Erythroblast (primary cell): ENCODE data around the gene SPRN.
"Not testable (repeated sequence)": the region's sequence is repeated elsewhere in the genome, so short reads cannot be mapped to it uniquely, and the experiment has no call there.

Source experiments
- DNase-seq, 2 experiments: peaks; one replicate each; lab custom pipeline; 2025; lab: John Stamatoyannopoulos, UW
- GATA1 ChIP-seq: IDR thresholded peaks from 2 replicates; pipeline ENCODE4 v1.6.1; 2011; ENCODE audit warnings: low read depth, mild to moderate bottlenecking, control low read depth, low read length, moderate library complexity
- POLR2A ChIP-seq: IDR thresholded peaks from 2 replicates; pipeline ENCODE4 v1.6.1; 2011; ENCODE audit warnings: mild to moderate bottlenecking, low read length

The SPRN gene

DNA sequence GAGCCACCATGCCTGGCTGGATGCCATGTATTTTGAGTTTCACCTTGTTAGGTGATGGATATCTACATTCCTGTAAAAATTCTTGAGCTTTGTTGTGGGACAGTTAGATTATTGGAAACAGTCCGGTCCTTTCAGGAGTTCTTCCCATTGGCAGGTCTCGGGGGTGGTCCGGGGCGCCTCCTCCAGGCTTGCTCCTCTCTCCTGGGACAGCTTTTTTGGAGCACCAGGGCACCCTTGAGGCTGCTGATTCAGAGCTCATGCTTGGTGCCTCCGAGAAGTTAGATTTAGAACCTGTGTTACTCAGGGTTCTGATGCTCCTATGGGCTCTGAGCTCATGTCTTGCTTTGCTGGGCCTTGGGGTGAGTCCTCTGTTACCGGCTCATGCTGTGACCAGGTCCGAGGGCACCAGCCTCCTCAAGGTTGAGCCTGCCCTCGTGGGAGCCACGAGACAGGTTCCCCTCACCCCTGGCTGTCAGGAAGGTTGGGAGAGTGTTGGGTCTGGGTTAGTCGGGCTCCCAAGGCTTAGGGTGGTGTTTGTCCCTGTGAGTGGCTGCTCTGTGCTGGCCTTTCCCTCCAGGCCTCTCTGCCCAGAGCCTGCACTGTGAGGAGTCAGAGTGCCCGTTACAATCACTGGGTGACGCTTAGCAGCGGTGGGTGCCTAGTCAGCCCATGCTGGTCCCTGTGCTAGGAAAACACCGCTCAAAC is 6.0 kb downstream of the SPRN start:
- no peak for DNase-seq
- TF ChIP-seq GATA1 (no peak), POLR2A (no peak)

DNA sequence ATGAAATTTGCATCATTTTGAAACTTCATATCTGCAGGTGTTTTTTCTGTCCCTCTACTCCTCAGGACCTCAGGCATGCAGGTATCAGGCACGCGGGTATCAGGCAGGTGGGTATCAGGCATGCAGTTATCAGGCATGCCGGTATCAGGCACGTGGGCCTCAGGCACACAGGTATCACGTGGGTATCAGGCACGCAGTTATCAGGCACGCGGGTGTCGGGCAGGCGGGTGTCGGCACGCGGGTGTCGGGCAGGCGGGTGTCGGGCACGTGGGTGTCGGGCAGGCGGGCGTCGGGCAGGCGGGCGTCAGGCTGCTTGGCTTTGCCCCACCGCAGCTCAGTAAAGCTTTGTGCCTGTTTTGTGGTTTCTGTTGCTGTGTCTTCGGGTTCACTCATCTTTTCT is 8.7 kb downstream of the SPRN start:
- DNase-seq = no peak
- TF ChIP-seq POLR2A (no peak), GATA1 (no peak)

DNA sequence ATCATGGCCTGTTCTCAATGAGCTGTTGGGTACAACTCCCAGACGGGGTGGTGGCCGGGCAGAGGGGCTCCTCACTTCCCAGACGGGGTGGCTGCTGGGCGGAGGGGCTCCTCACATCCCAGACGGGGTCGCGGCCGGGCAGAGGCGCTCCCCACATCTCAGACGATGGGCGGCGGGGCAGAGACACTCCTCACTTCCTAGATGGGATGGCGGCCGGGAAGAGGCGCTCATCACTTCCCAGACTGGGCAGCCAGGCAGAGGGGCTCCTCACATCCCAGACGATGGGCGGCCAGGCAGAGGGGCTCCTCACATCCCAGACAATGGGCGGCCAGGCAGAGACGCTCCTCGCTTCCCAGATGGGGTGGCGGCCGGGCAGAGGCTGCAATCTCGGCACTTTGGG is 10.0 kb downstream of the SPRN start:
- not testable (repeated sequence) for DNase-seq

DNA sequence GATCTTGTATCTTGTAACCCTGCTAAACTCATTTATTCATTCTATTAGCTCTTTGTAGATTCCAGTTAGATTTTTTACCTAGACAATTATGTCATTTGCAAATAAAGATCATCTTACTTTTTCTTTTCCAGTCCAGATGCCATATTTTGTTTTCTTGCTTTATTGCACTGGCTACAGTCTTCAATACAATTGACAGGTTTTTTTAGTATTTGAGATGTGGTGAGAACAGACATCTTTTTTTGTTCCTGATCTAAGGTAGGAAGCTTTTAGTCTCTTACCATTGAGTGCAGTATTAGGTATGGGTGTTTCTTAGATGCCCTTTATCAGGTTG is 12.1 kb downstream of the SPRN start:
- TF ChIP-seq POLR2A = no peak
- TF ChIP-seq GATA1 = no peak
- no peak for DNase-seq

DNA sequence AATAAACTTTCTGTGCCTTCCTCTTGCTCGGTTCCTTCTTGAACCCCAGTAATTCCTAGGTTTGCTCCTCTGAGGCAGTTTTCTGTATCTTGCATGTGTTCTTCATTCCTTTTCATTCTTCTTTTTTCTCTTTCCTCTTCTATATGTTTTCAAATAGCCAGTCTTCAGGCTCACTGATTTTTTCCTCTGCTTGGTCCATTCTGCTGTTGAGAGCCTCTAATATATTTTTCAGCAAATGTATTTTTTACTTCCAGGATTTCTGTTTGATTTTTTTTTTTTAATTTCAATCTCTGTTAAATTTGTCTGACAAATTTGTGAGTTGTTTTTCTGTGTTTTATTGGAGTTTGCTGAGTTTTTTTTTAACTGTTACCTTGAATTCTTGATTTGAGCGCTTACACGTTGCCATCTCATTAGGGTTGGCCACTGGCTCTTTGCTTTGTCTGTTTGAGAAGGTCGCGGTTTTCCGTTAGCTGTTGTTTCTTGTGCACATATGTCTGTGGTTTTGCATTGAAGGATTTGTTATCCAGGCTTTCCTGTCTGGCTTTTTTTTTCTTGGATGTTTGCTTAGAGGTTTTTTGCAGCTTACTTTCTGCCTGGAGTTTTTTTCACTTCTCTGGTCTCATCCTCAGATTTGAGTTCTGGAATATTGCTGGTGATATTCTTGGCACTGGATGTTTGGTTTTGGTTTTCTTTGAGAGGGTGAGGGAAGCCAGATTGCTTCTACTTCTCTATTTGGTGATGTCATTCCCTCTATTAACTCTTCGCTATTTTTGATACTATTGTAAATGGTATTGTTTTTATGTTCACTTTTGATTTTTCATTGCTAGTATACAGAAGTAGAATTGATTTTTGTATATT is 12.7 kb downstream of the SPRN start:
- no peak for DNase-seq
- TF ChIP-seq POLR2A (no peak), GATA1 (no peak)

DNA sequence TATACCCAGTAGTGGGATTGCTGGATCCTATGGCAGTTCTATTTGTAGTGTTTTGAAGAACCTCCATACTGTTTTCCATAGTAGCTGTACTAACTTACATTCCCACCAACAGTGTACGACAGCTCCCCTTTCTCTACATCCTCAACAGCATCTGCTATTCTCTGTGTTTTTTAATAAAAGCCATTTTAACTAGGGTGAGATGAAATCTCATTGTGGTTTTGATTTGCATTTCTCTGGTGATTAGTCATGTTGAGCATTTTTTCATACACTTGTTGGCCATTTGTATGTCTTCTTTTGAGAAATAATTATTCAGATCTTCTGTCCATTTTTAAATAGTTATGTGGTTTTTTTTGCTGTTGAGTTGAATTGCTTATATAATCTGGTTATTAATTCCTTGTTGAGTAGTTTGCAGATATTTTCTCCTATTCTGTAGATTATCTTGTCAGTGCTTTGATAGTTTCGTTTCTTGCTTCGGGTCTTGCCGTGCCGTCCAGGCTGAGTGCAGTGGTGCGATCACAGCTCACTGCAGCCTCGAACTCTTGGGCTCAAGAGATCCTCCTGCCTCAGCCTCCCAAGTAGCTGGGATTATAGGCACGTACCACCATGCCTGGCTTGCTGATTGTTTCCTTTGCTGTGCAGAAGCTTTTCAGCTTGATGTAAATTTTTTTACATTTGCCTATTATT is 18.4 kb downstream of the SPRN start:
- TF ChIP-seq GATA1 (no peak), POLR2A (no peak)
- DNase-seq = no peak

DNA sequence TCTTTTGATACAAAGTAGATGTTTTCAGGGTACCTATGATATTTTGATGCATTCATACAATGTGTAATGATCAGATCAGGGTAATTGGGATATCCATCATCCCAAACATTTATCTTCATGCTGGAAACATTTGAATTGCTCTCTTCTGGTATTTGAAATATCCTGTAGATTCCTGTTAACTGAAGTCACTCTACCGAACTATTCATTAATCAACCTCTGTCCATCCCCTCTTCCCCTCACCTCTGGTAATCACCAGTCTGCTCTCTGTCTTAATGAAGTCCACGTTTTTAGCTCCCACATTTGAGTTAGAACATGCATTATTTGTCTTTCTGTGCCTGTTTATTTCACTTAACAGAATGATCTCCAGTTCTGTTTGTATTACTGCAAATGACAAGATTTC is 19.2 kb downstream of the SPRN start:
- no peak for DNase-seq
- no peak for TF ChIP-seq GATA1

DNA sequence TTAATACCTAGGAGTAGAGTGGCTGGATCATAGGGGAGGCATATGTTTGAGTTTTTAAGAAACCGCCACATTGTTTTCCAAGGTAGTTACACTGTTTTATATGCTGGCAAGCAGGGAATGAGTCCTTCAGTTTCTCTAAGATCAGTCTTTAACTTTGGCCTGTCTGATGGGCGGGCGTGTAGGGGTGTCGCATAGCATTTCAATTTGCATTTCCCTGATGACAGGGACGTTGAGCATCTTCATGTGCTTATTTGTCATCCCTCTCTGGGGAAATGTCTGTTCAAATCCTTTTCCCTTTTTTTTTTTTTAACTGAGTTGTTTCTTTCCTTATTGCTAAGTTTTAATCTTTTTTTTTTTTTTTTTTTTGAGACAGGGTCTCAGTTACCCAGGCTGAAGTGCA is 20.6 kb downstream of the SPRN start:
- no peak for DNase-seq
- no peak for TF ChIP-seq POLR2A

DNA sequence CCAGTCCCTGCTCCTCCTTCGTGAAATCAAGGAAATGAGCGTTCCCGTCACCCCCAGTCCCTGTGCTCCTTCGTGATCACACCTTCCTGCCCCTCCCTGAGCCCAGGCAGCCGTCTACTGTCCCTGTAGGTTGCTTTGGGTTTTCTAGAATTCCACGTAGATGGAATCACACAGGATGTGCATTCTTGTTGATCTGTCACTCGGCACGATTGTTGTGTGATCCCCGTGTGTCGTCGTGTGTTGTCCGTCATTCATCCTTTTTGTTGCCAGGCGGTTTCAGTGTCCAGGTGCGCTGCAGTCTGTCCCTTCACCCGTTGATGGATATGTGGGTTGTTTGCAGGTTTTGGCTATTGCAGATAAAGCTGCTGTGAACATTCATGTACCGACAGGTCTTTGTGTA is 21.1 kb downstream of the SPRN start:
- DNase-seq = no peak
- TF ChIP-seq GATA1 (no peak), POLR2A (no peak)

DNA sequence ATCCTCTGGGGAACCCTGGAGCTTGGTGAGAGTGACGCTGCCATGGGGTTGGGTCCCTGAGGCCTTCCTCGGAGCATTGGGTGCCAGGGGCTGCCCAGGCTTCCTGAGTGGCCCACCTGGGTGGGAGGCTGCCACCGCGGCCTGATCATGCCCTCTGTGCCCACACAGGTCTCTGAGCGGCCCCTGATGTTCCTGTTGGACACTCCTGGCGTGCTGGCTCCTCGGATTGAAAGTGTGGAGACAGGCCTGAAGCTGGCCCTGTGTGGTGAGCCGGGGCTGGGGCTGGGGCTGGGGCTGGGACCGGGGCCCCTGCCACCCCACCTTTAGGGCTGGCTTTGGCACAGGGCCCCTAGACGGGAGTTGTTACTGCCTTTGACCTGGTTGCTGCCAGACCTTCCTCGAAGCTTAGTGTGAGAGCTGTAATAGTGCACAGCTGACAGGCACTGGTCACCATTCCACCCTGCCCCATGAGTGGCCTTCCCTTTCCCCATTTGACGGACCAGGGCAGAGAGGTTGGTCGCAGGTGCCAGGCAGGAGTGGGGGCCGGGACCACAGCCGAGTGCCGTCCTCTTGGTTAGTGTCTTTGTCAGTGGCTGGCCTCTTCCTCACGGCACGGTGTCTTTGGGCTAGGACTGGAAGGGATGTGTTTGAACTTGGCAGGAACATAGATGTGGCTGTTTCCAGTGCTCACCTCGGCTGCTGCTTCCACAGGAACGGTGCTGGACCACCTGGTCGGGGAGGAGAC is 22.3 kb downstream of the SPRN start:
- no peak for DNase-seq

DNA sequence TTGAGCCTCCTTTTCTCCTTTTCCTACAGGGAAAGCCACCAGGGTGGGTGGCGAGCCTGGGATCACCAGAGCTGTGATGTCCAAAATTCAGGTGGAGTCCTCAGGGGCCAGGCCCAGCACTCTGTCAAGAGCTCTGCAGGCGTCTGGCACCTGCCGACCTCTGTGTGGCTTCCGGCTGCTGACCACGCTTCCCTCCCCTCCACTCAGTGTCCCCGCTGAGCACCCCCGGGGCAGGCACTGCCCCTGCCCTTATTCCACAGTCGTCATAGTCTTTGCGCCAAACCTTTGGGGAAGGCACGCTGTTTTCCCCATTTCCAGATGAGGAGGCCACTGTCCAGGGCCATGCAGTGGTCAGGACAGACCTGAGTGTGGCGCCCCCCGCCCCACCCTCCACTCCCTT is 22.9 kb downstream of the SPRN start:
- TF ChIP-seq POLR2A = no peak
- no peak for TF ChIP-seq GATA1
- DNase-seq = no peak

More for the DNA sequence above, 22.3 kb downstream of the SPRN start:
- TF ChIP-seq GATA1 = no peak
- TF ChIP-seq POLR2A = no peak

DNA sequence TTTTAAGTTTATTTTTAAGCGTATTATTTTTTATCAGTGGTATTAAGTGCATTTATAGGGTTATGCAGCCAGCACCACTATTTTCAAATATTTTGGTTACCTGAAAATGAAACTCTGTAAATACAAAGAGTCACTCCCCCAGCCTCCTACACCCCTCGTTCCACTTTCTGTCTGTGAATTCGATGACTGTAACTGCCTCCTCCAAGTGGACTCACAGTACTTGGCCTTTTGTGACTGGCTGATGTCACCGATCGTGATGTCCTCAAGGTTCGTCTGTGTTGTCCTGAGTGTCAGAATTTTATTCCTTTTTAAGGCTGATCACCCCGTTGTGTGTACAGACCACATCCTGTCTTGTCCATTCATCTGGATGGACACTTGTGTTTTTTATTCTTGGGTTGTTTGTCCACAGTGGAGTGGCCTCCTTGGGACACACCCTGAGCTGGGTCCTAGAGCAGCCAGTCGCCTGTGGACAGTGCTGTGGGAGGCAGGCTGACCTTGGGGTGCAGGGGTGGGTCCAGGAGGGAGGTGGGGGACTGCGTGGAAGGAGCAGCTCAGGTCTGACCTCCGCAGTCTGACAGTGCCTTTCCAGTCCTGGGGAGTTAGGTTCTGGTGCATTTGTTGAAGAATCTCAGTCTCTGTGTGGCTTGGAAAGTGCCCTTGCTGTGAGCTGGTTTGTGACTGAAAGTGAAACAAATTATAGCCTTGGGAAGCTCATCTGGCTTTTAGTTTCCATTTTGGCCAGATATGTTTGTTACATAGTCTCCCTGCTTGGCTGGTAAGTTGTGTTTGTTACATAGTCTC is 23.6 kb downstream of the SPRN start:
- no peak for DNase-seq
- no peak for TF ChIP-seq POLR2A

DNA sequence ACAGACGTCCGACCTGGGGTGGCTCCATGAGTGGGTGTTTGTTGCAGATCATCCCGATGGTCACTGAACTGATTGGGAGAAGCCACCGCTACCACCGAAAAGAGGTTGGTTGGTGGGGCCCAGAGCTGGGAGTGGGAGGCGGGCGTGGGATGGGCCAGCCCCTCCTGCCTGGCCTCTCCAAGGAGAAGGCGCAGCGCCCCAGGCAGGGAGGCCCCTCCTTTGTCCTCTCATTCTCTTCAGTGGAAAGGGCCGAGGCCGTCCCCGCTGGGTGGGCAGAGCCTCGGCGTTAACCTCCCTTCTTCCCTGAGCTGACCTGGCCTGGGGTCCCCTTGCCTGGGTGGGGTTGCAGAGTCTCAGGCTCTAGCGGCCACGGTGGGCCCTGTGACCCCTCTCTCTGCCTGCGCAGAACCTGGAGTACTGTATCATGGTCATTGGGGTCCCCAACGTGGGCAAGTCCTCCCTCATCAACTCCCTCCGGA is 25.3 kb downstream of the SPRN start:
- DNase-seq = no peak
- TF ChIP-seq GATA1 = no peak
- TF ChIP-seq POLR2A = no peak

DNA sequence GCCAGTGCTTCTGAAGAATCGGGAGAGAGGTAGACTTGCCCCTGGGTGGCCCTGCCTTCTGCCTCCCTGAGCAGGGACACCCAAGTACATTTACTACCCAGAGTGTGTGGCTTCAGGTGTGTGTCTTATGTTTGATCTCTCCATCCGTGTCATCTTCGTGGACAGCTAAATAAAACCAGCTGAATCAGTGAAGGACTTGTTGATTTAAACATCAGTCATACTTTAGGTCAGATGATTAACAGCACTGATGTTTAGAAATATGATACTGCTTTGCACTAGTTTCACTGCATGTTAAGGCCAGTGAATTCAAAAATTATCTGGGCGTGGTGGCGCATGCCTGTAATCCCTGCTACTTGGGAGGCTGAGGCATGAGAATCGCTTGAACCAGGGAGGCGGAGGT is 26.5 kb downstream of the SPRN start:
- no peak for TF ChIP-seq POLR2A
- DNase-seq = no peak
